IMR-90 (cell line): ENCODE results near the gene ANKRD63. TPM values are rescaled to one million over a fixed set of nuclear protein-coding genes. Genes with fewer than 3 reads are reported as not detected.

ENCODE experiments used
- ATAC-seq: fragments of 200-7000 bp; cut with Tn5 transposase; 2 replicates; pipeline ENCODE4 v1.9.1; 2020; ENCODE audit warnings: low read depth, mild to moderate bottlenecking, moderate library complexity
- BruUV-seq: library from RNA; stranded (reverse); fragments of 400-500 nt; replicated peaks from 2 replicates; lab custom pipeline; 2021; lab: Mats Ljungman, UMichigan
- CTCF ChIA-PET: fragments of 300-600 bp; formaldehyde crosslinking; extraction: SDS; loops from one replicate; lab custom pipeline; 2021; ENCODE audit warnings: antibody characterized with exemption; lab: Yijun Ruan, JAX
- POLR2A ChIA-PET: fragments of 300-600 bp; sonication (Branson Sonifier 250); formaldehyde crosslinking; loops from one replicate; lab custom pipeline; 2022; ENCODE audit warnings: antibody characterized with exemption; ENCODE audit not compliant: unreplicated experiment; lab: Charles Lee
- DNase-seq: peaks from one replicate; pipeline ENCODE4 v3.0.0; 2013
- H2AFZ ChIP-seq: replicated peaks from 2 replicates; pipeline ENCODE3; 2013; ENCODE audit warnings: low read length, mild to moderate bottlenecking; ENCODE audit not compliant: poor library complexity
- H2AK5ac ChIP-seq: 2 replicates; pipeline ENCODE4 v1.6.1; 2013; ENCODE audit warnings: low read depth, low read length, inconsistent platforms
- H2AK9ac ChIP-seq: replicated peaks from 2 replicates; pipeline ENCODE3; 2013; ENCODE audit warnings: mild to moderate bottlenecking, low read depth, low read length, moderate library complexity; ENCODE audit not compliant: poor library complexity
- H2BK120ac ChIP-seq: 2 replicates; pipeline ENCODE4 v1.6.1; 2013; ENCODE audit warnings: low read depth, low read length, inconsistent platforms
- H2BK15ac ChIP-seq: 3 replicates; pipeline ENCODE4 v1.6.1; 2013; ENCODE audit warnings: low read depth, low read length, inconsistent platforms
- H2BK20ac ChIP-seq: 2 replicates; pipeline ENCODE4 v1.6.1; 2013; ENCODE audit warnings: low read depth, mild to moderate bottlenecking, inconsistent platforms, low read length, moderate library complexity
- H2BK5ac ChIP-seq: 2 replicates; pipeline ENCODE4 v1.6.1; 2013; ENCODE audit warnings: mild to moderate bottlenecking, low read depth, low read length, inconsistent platforms; ENCODE audit not compliant: poor library complexity, severe bottlenecking
- H3K14ac ChIP-seq: replicated peaks from 2 replicates; pipeline ENCODE4 v1.6.1; 2013; ENCODE audit warnings: low read depth, low read length, inconsistent platforms
- H3K18ac ChIP-seq: 2 replicates; pipeline ENCODE4 v1.6.1; 2013; ENCODE audit warnings: low read depth, low read length, control low read depth
- H3K23ac ChIP-seq: 2 replicates; pipeline ENCODE4 v1.6.1; 2013; ENCODE audit warnings: low read depth, low read length, inconsistent platforms
- H3K27ac ChIP-seq: 2 replicates; pipeline ENCODE4 v1.5.1; 2013; ENCODE audit warnings: mild to moderate bottlenecking, control low read depth, low read length; ENCODE audit not compliant: insufficient read depth
- H3K27me3 ChIP-seq: 2 replicates; pipeline ENCODE4 v1.6.1; 2013; ENCODE audit warnings: low read length; ENCODE audit not compliant: control insufficient read depth, insufficient read depth
- H3K36me3 ChIP-seq: 2 replicates; pipeline ENCODE4 v1.6.1; 2013; ENCODE audit warnings: low read length, mixed read lengths; ENCODE audit not compliant: control insufficient read depth, insufficient read depth
- H3K4ac ChIP-seq: 2 replicates; pipeline ENCODE4 v1.6.1; 2013; ENCODE audit warnings: low read depth, low read length, inconsistent platforms
- H3K4me1 ChIP-seq: 2 replicates; pipeline ENCODE4 v1.6.1; 2013; ENCODE audit warnings: low read length, mixed read lengths; ENCODE audit not compliant: control insufficient read depth, insufficient read depth
- H3K4me2 ChIP-seq: 2 replicates; pipeline ENCODE4 v1.6.1; 2013; ENCODE audit warnings: low read depth, mild to moderate bottlenecking, control low read depth, low read length, moderate library complexity
- H3K4me3 ChIP-seq: 2 replicates; pipeline ENCODE4 v1.5.1; 2013; ENCODE audit warnings: low read depth, mild to moderate bottlenecking, control low read depth, low read length, moderate library complexity; ENCODE audit not compliant: insufficient read depth
- H3K56ac ChIP-seq: 2 replicates; pipeline ENCODE4 v1.6.1; 2013; ENCODE audit warnings: low read length, inconsistent platforms; ENCODE audit not compliant: insufficient read depth; ENCODE audit errors: extremely low read depth
- H3K79me1 ChIP-seq, 2 experiments: 2 replicates each; pipeline ENCODE4 v1.6.1; 2013; ENCODE audit warnings: low read length in 2 of 2, inconsistent platforms in 1 of 2, low read depth in 1 of 2
- H3K9ac ChIP-seq: 2 replicates; pipeline ENCODE4 v1.6.1; 2013; ENCODE audit warnings: low read depth, low read length, control low read depth
- H3K9me1 ChIP-seq: 2 replicates; pipeline ENCODE4 v1.6.1; 2013; ENCODE audit warnings: low read length, inconsistent platforms; ENCODE audit not compliant: insufficient read depth
- H3K9me3 ChIP-seq: 2 replicates; pipeline ENCODE4 v1.6.1; 2013; ENCODE audit warnings: low read length; ENCODE audit not compliant: control insufficient read depth, insufficient read depth
- H4K20me1 ChIP-seq: 2 replicates; pipeline ENCODE4 v1.6.1; 2013; ENCODE audit warnings: low read length, inconsistent platforms; ENCODE audit not compliant: insufficient read depth
- H4K5ac ChIP-seq: 2 replicates; pipeline ENCODE4 v1.6.1; 2013; ENCODE audit warnings: mild to moderate bottlenecking, low read depth, low read length, control low read depth
- H4K8ac ChIP-seq, 2 experiments: 2 replicates each; pipeline ENCODE4 v1.6.1; 2013; ENCODE audit warnings: low read depth in 2 of 2, low read length in 2 of 2, control low read depth in 1 of 2, inconsistent platforms in 1 of 2
- H4K91ac ChIP-seq: 2 replicates; pipeline ENCODE4 v1.6.1; 2013; ENCODE audit warnings: low read depth, low read length, inconsistent platforms; ENCODE audit not compliant: insufficient read depth
- CHD1 ChIP-seq: IDR thresholded peaks from 2 replicates; pipeline ENCODE4 v1.6.1; 2012; ENCODE audit warnings: low read depth, low read length, improper control_type of control experiment
- WGBS, 2 experiments: methylation state at CpG; one replicate each; pipeline versions ENCODE4 v1.1.5 to v1.1.7; 2013; ENCODE audit warnings: missing lambda C conversion rate in 2 of 2; ENCODE audit not compliant: insufficient read length in 1 of 2; ENCODE audit errors: extremely low coverage in 2 of 2; 5-methylcytosine and 5-hydroxymethylcytosine counted together
- dilution Hi-C: fragments of 300-500 bp; cut with HindIII; formaldehyde crosslinking; loops from one replicate; pipeline ENCODE4 v1.14.3; 2018; ENCODE audit warnings: low sequenced_read_pairs; ENCODE audit not compliant: unreplicated experiment
- in situ Hi-C: fragments of 300-500 bp; cut with MboI; formaldehyde crosslinking; loops from 3 replicates; pipeline ENCODE4 v1.14.3; 2019; ENCODE audit warnings: low sequenced_read_pairs, inconsistent platforms, mixed read lengths
- intact Hi-C: fragments of 100-400 bp; cut with micrococcal nuclease; formaldehyde crosslinking; loops from 2 replicates; pipeline ENCODE4 v1.10.0; 2022
- polyA plus RNA-seq, 3 experiments: library from polyadenylated mRNA; depleted of rRNA; stranded (reverse); fragments of >200 nt; gene quantifications; 2 replicates each; pipeline ENCODE4 v1.2.3, GENCODE V29; 2012; ENCODE audit warnings: low replicate concordance in 1 of 3
- total RNA-seq: library from RNA; depleted of rRNA; stranded (reverse); fragments of >200 nt; gene quantifications from 2 replicates; pipeline ENCODE4 v1.2.3, GENCODE V29; 2012

Gene ANKRD63
- total and polyA plus RNA-seq, 2 of the 4 experiments (the other 2 are of a cell fraction), result not detected

- Histone ChIP-seq H3K4me1 (peaks cover 2% of the 10 kb centered on the region; the same call in 1 of the 2 replicates), H3K23ac (no peak overlapping the region), H3K27me3 (peaks cover 47% of the 10 kb centered on the region), H2BK5ac (no peak overlapping the region), H2BK15ac (no peak overlapping the region), H4K91ac (no peak overlapping the region), H4K20me1 (no peaks in the 10 kb centered on the region), H3K18ac (no peak overlapping the region), H2AK5ac (no peak overlapping the region), H4K8ac (no peak overlapping the region), H2BK120ac (no peak overlapping the region), H3K9me3 (no peaks in the 10 kb centered on the region), H3K14ac (no peak overlapping the region), H2BK20ac (no peak overlapping the region), H3K36me3 (no peaks in the 10 kb centered on the region), H3K9ac (no peak overlapping the region), H3K4me3 (no peak overlapping the region), H2AK9ac (no peak overlapping the region), H3K4ac (no peak overlapping the region), H3K9me1 (no peaks in the 10 kb centered on the region), H3K79me1 (no peaks in the 10 kb centered on the region), H4K5ac (no peak overlapping the region), H2AFZ (no peak overlapping the region), H3K27ac (no peak overlapping the region), H3K4me2 (no peak overlapping the region), H3K56ac (no peak overlapping the region)
- ChIA-PET POLR2A (no interaction called here), CTCF (no interaction called here)
- no TSS peak for BruUV-seq
- intact Hi-C loops, result no loop called here
- in situ Hi-C loops, result no loop called here
- ATAC-seq (no peak), DNase-seq (no peak)
- 53% methylated on average over 3 of the region's 10 CpGs; no CpG with 5 or more reads in 1 of the 2 experiments for WGBS, 2 experiments
- TF ChIP-seq CHD1, result no peak
- dilution Hi-C loops, result no loop called here
Measured at GRCh38 chr15:40312370-40313158, 29.7 kb upstream of the ANKRD63 start.
